Mesodermal cell (in vitro differentiated cells): ENCODE data around the gene ETNK1.
"Not testable (repeated sequence)": the region's sequence is repeated elsewhere in the genome, so short reads cannot be mapped to it uniquely, and the experiment has no call there.

Source experiments
- H3K27ac ChIP-seq: 2 replicates; pipeline ENCODE4 v1.7.0; 2013; ENCODE audit warnings: mild to moderate bottlenecking, low read depth, low read length, moderate library complexity; ENCODE audit not compliant: severe bottlenecking
- H3K36me3 ChIP-seq: 2 replicates; pipeline ENCODE4 v1.7.1; 2013; ENCODE audit warnings: mild to moderate bottlenecking, low read length, moderate library complexity; ENCODE audit not compliant: control insufficient read depth, insufficient read depth
- H3K4me1 ChIP-seq: one replicate; pipeline ENCODE4 v1.7.1; 2013; ENCODE audit warnings: mild to moderate bottlenecking, low read length; ENCODE audit not compliant: insufficient read depth, control insufficient read depth, poor library complexity, severe bottlenecking
- H3K4me3 ChIP-seq: 2 replicates; pipeline ENCODE4 v1.7.0; 2013; ENCODE audit warnings: low read length, control low read depth, mild to moderate bottlenecking; ENCODE audit not compliant: insufficient read depth, poor library complexity, severe bottlenecking; ENCODE audit errors: extremely low read depth
- H3K9me3 ChIP-seq: 2 replicates; pipeline ENCODE4 v1.7.1; 2013; ENCODE audit warnings: mild to moderate bottlenecking, low read length, moderate library complexity; ENCODE audit not compliant: control insufficient read depth
- WGBS, 2 experiments: methylation state at CpG; one replicate each; pipeline ENCODE4 v1.1.5; 2013; ENCODE audit warnings: missing lambda C conversion rate in 2 of 2; ENCODE audit not compliant: insufficient coverage in 2 of 2; 5-methylcytosine and 5-hydroxymethylcytosine counted together

Gene ETNK1

DNA sequence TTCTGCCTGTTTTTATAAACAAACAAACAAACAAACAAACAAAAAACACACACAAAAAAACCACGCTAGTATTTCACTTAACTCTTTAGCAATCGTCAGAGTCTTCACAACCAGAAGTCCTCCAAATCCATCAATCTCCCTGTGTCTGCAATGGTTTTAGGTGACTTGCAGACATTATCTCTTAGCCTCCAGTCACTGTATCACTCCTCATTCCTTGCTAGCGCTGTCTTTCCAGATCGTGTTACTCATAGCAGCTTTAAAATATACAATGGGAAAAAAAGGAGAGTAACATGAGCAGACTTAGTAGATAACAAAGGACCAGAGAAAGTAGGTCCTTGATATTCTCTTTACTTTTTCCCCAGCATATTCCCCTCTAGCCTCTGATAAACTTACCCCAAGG is 15.5 kb upstream of the ETNK1 start:
- Histone ChIP-seq H3K4me3 (no peak overlapping the region), H3K9me3 (peaks cover 6% of the 10 kb centered on the region), H3K27ac (no peak overlapping the region), H3K4me1 (no peaks in the 10 kb centered on the region), H3K36me3 (no peaks in the 10 kb centered on the region)
- WGBS, 2 experiments = 73 to 79% methylated on average over 2 of the region's 4 CpGs

DNA sequence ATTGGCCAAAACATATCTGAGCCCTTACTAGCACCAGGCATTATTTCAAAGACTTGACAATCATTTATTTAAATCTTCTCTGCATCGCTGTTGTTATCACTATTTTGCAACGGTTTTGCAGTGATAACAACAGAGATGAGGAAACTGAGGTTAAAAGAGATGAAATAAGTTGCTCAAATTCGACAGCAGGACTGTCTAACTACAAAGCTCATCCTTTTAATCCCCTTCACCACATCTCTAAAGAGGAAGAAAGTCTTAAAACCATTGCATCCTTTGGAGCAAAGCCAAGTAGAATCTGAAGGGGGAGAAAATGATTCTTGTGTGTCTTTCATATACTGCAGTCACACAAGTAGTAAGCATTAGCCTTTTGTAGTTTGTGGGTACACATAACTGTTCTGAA is 14.8 kb upstream of the ETNK1 start:
- H3K4me3 ChIP-seq = no peak overlapping the region
- no peak overlapping the region for H3K27ac ChIP-seq
- no peaks in the 10 kb centered on the region for H3K4me1 ChIP-seq
- no peaks in the 10 kb centered on the region for H3K36me3 ChIP-seq
- H3K9me3 ChIP-seq = peaks cover 6% of the 10 kb centered on the region
- 100% methylated on average over 2 of the region's 3 CpGs; no CpG with 5 or more reads in 1 of the 2 experiments for WGBS, 2 experiments

DNA sequence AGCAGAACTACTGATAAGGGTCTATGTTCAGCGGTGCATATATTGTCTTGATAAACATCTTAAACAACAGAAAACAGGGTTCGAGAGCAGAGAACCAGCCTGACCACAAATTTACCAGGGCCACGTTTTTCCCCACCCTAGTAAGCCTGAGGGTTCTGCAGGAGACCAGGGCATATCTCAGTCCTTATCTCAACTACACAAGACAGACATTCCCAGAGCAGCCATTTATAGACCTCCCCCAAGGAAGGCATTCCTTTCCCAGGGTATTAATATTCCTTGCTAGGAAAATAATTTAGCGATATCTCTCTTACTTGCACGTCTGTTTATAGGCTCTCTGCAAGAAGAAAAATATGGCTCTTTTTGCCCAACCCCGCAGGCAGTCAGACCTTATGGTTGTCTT is 12.1 kb upstream of the ETNK1 start:
- not testable (repeated sequence) for H3K27ac ChIP-seq, H3K4me3 ChIP-seq, H3K4me1 ChIP-seq, H3K36me3 ChIP-seq
- peaks cover 17% of the 10 kb centered on the region for H3K9me3 ChIP-seq
- 63 to 86% methylated on average over 1 to 2 of the region's 6 CpGs for WGBS, 2 experiments

- Histone ChIP-seq H3K36me3 (no peaks in the 10 kb centered on the region), H3K27ac (no peak overlapping the region), H3K4me3 (no peak overlapping the region), H3K9me3 (peaks cover 20% of the 10 kb centered on the region), H3K4me1 (no peaks in the 10 kb centered on the region)
- no CpG with 5 or more reads among the region's 2 CpGs for WGBS, 2 experiments
These were observed 8.9 kb upstream of the ETNK1 start for GRCh38 chr12:22615963-22616501.

DNA sequence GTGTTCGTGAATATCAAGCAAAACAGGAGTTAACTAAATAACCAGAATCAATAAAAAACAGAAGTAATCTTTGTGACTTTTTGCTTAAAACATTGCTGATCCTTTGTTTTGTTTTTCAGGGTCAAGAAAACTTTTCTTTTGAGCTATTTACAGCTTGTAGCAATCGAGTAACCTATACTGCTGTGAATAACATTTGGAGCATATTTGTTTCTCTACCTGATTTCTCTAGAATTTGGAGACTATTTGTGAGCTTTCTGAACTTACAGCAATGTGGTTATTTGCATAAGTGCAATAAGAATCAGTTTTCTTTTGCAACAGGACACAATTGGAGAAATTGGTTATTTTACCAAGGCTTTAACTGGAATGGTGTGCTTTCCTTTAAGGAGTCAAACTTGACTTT is 7.3 kb upstream of the ETNK1 start:
- H3K9me3 ChIP-seq = peaks cover 14% of the 10 kb centered on the region
- H3K36me3 ChIP-seq = no peaks in the 10 kb centered on the region
- H3K4me1 ChIP-seq = no peaks in the 10 kb centered on the region
- 60 to 100% methylated on average over 1 of the region's 2 CpGs for WGBS, 2 experiments
- H3K27ac ChIP-seq = no peak overlapping the region
- no peak overlapping the region for H3K4me3 ChIP-seq

GRCh38 chr12:22624548-22624869 is 462 bp upstream of the ETNK1 start:
- Histone ChIP-seq H3K9me3 (no peaks in the 10 kb centered on the region), H3K27ac (peak overlapping the region; percentile 95), H3K36me3 (no peaks in the 10 kb centered on the region), H3K4me1 (peaks cover 5% of the 10 kb centered on the region), H3K4me3 (peak overlapping the region; percentile 89)
- 44 to 51% methylated on average over 4 to 10 of the region's 10 CpGs for WGBS, 2 experiments

GRCh38 chr12:22625762-22626294 is 857 bp downstream of the ETNK1 start:
- Histone ChIP-seq H3K27ac (peak overlapping the region; percentile 95), H3K4me3 (peak overlapping the region; percentile 89)

DNA sequence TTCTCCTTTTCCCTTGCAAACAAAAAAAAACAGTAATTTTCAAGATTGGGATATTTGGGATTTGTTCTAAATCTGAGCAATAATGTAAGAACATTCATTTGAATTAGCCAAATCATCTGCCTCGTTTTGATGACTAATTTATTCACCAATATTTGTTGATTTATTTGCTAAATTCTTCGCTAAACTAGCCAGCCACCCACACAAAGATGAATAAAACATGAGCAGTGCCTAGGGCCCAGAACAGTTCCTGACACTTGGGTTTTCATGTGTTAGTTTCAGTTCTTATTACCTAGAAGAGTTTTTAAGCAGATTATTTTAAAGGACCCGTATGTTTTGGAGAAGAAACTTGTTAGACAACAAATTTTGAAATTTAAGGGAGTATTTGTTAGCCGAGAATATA is 1.4 kb downstream of the ETNK1 start:
- H3K27ac ChIP-seq = peak overlapping the region; percentile 95
- peaks cover 2% of the 10 kb centered on the region for H3K36me3 ChIP-seq
- no peaks in the 10 kb centered on the region for H3K9me3 ChIP-seq
- H3K4me1 ChIP-seq = peaks cover 5% of the 10 kb centered on the region
- WGBS, 2 experiments = 17 to 20% methylated on average over 1 of the region's 4 CpGs
- H3K4me3 ChIP-seq = peak overlapping the region; percentile 89

More at GRCh38 chr12:22625762-22626294, 857 bp downstream of the ETNK1 start:
- WGBS, 2 experiments = 0% methylated on average over 13 of the region's 18 CpGs
- no peaks in the 10 kb centered on the region for H3K9me3 ChIP-seq
- no peaks in the 10 kb centered on the region for H3K36me3 ChIP-seq
- H3K4me1 ChIP-seq = peaks cover 5% of the 10 kb centered on the region

DNA sequence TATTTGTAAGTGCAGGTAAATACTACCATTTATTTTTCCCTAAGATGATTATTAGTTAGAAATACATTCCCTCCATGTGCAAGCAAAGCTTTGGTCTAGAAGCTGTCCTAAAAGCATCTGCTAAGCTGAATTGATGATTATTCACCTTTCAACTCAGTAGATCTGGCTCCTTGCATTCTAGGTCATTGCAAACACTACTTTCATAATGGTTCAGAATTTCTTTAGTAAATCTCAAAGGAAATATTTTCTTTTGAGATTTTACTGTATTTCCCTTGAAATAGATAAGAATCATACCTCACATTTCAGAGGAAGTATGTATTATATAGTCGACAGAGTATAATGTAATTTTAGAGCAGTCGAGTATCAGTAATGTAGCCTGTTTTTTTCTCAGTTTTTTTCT is 2.4 kb downstream of the ETNK1 start:
- Histone ChIP-seq H3K4me3 (peak overlapping the region; percentile 24), H3K4me1 (peaks cover 5% of the 10 kb centered on the region), H3K9me3 (no peaks in the 10 kb centered on the region), H3K27ac (no peak overlapping the region), H3K36me3 (peaks cover 4% of the 10 kb centered on the region)
- WGBS, 2 experiments = no CpG with 5 or more reads among the region's 2 CpGs

DNA sequence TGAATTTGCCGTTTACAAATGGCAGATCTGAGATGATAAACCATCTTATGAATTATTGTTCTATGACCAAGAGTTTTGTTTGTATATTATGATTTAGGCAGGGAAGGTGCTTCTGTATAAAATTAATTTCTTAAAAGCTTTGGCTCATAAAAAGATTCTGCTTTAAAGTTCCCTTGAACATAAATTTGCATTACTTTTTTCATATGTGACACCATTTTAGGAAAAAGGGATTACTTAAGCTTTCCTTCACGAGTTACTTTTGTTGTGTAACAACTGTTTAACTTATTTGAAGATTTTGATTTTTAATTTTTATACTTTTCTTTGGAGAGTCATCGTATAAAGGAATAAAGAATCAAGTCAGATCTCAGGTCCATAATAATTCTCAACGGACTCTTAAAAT is 3.3 kb downstream of the ETNK1 start:
- WGBS, 2 experiments = 100% methylated on average over 1 of the region's 4 CpGs; no CpG with 5 or more reads in 1 of the 2 experiments
- H3K4me1 ChIP-seq = peaks cover 5% of the 10 kb centered on the region
- H3K36me3 ChIP-seq = peaks cover 8% of the 10 kb centered on the region
- H3K9me3 ChIP-seq = no peaks in the 10 kb centered on the region
- no peak overlapping the region for H3K4me3 ChIP-seq
- H3K27ac ChIP-seq = no peak overlapping the region

GRCh38 chr12:22631863-22632463 is 7.0 kb downstream of the ETNK1 start:
- WGBS, 2 experiments = no CpG with 5 or more reads among the region's 3 CpGs
- Histone ChIP-seq H3K4me3 (no peak overlapping the region), H3K27ac (no peak overlapping the region), H3K36me3 (peaks cover 17% of the 10 kb centered on the region), H3K4me1 (peaks cover 5% of the 10 kb centered on the region), H3K9me3 (no peaks in the 10 kb centered on the region)
